Kidney epithelial cell (primary cell): Measurements from ENCODE around the gene SYT1. TPM values are rescaled to one million over a fixed set of nuclear protein-coding genes. Genes with fewer than 3 reads are reported as not detected.
A peak's percentile ranks its signal among the peaks of the same experiment; 100 is the strongest.
"Not testable (repeated sequence)": the region's sequence is repeated elsewhere in the genome, so short reads cannot be mapped to it uniquely, and the experiment has no call there.

Experiments used
- DNase-seq: peaks from one replicate; pipeline ENCODE4 v3.0.0-alpha.2; 2010; ENCODE audit warnings: low read depth
- H3K27me3 ChIP-seq: 2 replicates; pipeline ENCODE4 v1.6.0; 2011; ENCODE audit warnings: low read length; ENCODE audit not compliant: control insufficient read depth, insufficient read depth
- H3K36me3 ChIP-seq: 2 replicates; pipeline ENCODE4 v1.5.1; 2011; ENCODE audit warnings: low read length; ENCODE audit not compliant: control insufficient read depth, insufficient read depth
- H3K4me3 ChIP-seq: 2 replicates; pipeline ENCODE4 v1.5.1; 2011; ENCODE audit warnings: low read depth, mild to moderate bottlenecking, control low read depth, low read length
- CTCF ChIP-seq: IDR thresholded peaks from 2 replicates; pipeline ENCODE4 v1.5.1; 2011; ENCODE audit warnings: mild to moderate bottlenecking, moderate library complexity, low read length, control low read depth, inconsistent platforms; ENCODE audit not compliant: insufficient read depth, poor library complexity, severe bottlenecking
- total RNA-seq: library from RNA; depleted of rRNA; stranded (reverse); fragments of >200 nt; gene quantifications from 2 replicates; pipeline ENCODE4 v1.2.3, GENCODE V29; 2015

The SYT1 gene
- total RNA-seq, 1 donor from 2014 or later: 7.4 TPM

- no peak for TF ChIP-seq CTCF
- H3K36me3 ChIP-seq: no peaks in the 10 kb centered on the region
- H3K4me3 ChIP-seq: no peak overlapping the region
- no peaks in the 10 kb centered on the region for H3K27me3 ChIP-seq
- peak; percentile 26 for DNase-seq
These were observed 342.3 kb downstream of the SYT1 start for GRCh38 chr12:79206871-79207270.

- not testable (repeated sequence) for DNase-seq, H3K36me3 ChIP-seq, H3K27me3 ChIP-seq
These were observed 345.8 kb downstream of the SYT1 start for GRCh38 chr12:79210403-79210802.

GRCh38 chr12:79217306-79217705, 352.7 kb downstream of the SYT1 start:
- Histone ChIP-seq H3K36me3 (no peaks in the 10 kb centered on the region), H3K4me3 (no peak overlapping the region), H3K27me3 (no peaks in the 10 kb centered on the region)
- no peak for DNase-seq
- TF ChIP-seq CTCF: no peak

More at GRCh38 chr12:79210403-79210802, 345.8 kb downstream of the SYT1 start:
- not testable (repeated sequence) for H3K4me3 ChIP-seq

- TF ChIP-seq CTCF: no peak
- no peaks in the 10 kb centered on the region for H3K27me3 ChIP-seq
- no peaks in the 10 kb centered on the region for H3K36me3 ChIP-seq
- no peak overlapping the region for H3K4me3 ChIP-seq
- no peak for DNase-seq
These were observed 358.6 kb downstream of the SYT1 start for GRCh38 chr12:79223210-79223609.

- DNase-seq: no peak
- TF ChIP-seq CTCF: no peak
- H3K36me3 ChIP-seq: no peaks in the 10 kb centered on the region
- no peaks in the 10 kb centered on the region for H3K27me3 ChIP-seq
- no peak overlapping the region for H3K4me3 ChIP-seq
These were observed 359.2 kb downstream of the SYT1 start for GRCh38 chr12:79223761-79224160.

- no peak for TF ChIP-seq CTCF
- DNase-seq: no peak
- Histone ChIP-seq H3K27me3 (no peaks in the 10 kb centered on the region), H3K36me3 (no peaks in the 10 kb centered on the region), H3K4me3 (no peak overlapping the region)
These were observed 362.5 kb downstream of the SYT1 start for GRCh38 chr12:79227091-79227490.

- TF ChIP-seq CTCF: no peak
These were observed 363.1 kb downstream of the SYT1 start for GRCh38 chr12:79227646-79228045.

More at GRCh38 chr12:79227646-79228045, 363.1 kb downstream of the SYT1 start:
- H3K4me3 ChIP-seq: no peak overlapping the region
- DNase-seq: no peak
- no peaks in the 10 kb centered on the region for H3K27me3 ChIP-seq
- H3K36me3 ChIP-seq: no peaks in the 10 kb centered on the region
